GM12865 (cell line): ENCODE results near the gene ARSB.
A peak's percentile ranks its signal among the peaks of the same experiment; 100 is the strongest.

Experiments
- DNase-seq: peaks from one replicate; pipeline ENCODE4 v3.0.0; 2010; ENCODE audit warnings: low read depth
- H3K4me3 ChIP-seq: 2 replicates; pipeline ENCODE4 v1.5.1; 2011; ENCODE audit warnings: mild to moderate bottlenecking, low read depth, low read length, control low read depth
- CTCF ChIP-seq: IDR thresholded peaks from 2 replicates; pipeline ENCODE4 v1.5.1; 2011; ENCODE audit warnings: low read length, control low read depth, low read depth, inconsistent platforms; ENCODE audit not compliant: insufficient read depth; ENCODE audit errors: missing control alignments

The ARSB gene

GRCh38 chr5:78829811-78830527 is 155.1 kb downstream of the ARSB start:
- DNase-seq: no peak
- H3K4me3 ChIP-seq: no peak overlapping the region
- TF ChIP-seq CTCF: no peak

GRCh38 chr5:78827725-78828124 is 157.4 kb downstream of the ARSB start:
- TF ChIP-seq CTCF: no peak
- peak; percentile 10 for DNase-seq

GRCh38 chr5:78824831-78825281 is 160.3 kb downstream of the ARSB start:
- no peak overlapping the region for H3K4me3 ChIP-seq
- no peak for DNase-seq
- TF ChIP-seq CTCF: no peak

More at GRCh38 chr5:78827725-78828124, 157.4 kb downstream of the ARSB start:
- H3K4me3 ChIP-seq: no peak overlapping the region

GRCh38 chr5:78823196-78823595 is 161.9 kb downstream of the ARSB start:
- peak; percentile 64 for DNase-seq
- H3K4me3 ChIP-seq: no peak overlapping the region
- no peak for TF ChIP-seq CTCF

GRCh38 chr5:78821536-78822021 is 163.5 kb downstream of the ARSB start:
- no peak for TF ChIP-seq CTCF
- no peak overlapping the region for H3K4me3 ChIP-seq
- no peak for DNase-seq

- no peak for DNase-seq
- H3K4me3 ChIP-seq: no peak overlapping the region
- no peak for TF ChIP-seq CTCF
Measured at GRCh38 chr5:78819707-78820106, 165.4 kb downstream of the ARSB start.

- no peak for DNase-seq
- no peak for TF ChIP-seq CTCF
- no peak overlapping the region for H3K4me3 ChIP-seq
Measured at GRCh38 chr5:78819166-78819565, 165.9 kb downstream of the ARSB start.
